SH-SY5Y (cell line): ENCODE measurements around the gene SRP19.

Experiments used
- GATA2 ChIP-seq: IDR thresholded peaks from 2 replicates; pipeline ENCODE4 v1.6.1; 2011; ENCODE audit warnings: mild to moderate bottlenecking, low read depth, low read length
- GATA3 ChIP-seq: IDR thresholded peaks from 2 replicates; pipeline ENCODE4 v1.6.1; 2011; ENCODE audit warnings: low read depth, mild to moderate bottlenecking, low read length, moderate library complexity

DNA sequence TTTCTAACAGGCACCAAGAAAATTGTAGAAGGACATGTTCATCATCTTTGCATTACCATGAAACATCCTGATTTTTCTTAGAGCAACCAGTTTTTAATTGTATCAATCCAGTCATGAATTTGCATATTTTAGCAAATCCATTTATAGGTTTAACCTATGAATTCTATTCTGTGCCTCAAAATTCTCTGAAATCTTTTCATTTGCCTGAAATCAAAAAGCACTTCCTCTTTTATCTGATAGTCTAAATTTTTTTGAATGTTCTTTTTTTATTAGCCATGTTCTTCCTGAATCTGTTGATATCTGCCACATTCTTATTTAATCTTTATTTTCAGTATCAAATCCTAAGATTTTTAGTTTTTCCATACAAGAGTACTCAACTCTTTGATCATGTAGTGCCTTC is 36.9 kb upstream of the SRP19 start:
- TF ChIP-seq GATA2 (no peak), GATA3 (no peak)
